ENCODE data around the gene CHRNA3. TPM values are rescaled to one million over a fixed set of nuclear protein-coding genes. Genes with fewer than 3 reads are reported as not detected.

CHRNA3 gene
- total and polyA plus RNA-seq, 12 donors = 0.04 to 9.2 (median 0.54) TPM; not detected in 4

- Histone ChIP-seq H3K4me1 (no peaks in the 10 kb centered on the region), H3K9me3 (no peaks in the 10 kb centered on the region), H3K27me3 (peaks cover 0 to 8% (median 0%) of the 10 kb centered on the region in 7 donors), H3K27ac (no peak overlapping the region), H3K36me3 (no peaks in the 10 kb centered on the region), H3K4me3 (no peak overlapping the region)
- WGBS, 2 donors = 85 to 96% methylated on average over 2 of the region's 2 CpGs
- intact Hi-C loops (cut with DNase I) = no loop called here
- TF ChIP-seq CTCF (IDR thresholded peaks at IDR 0.05) = no peak
- no peak for ATAC-seq
- DNase-seq = no peak
Observed at GRCh38 chr15:78604420-78604819, 16.4 kb downstream of the CHRNA3 start.

- H3K27me3 ChIP-seq = peaks cover 0 to 8% (median 0%) of the 10 kb centered on the region in 7 donors
- intact Hi-C loops (cut with DNase I) = no loop called here
- no peak for ATAC-seq
Observed at GRCh38 chr15:78603467-78603866, 17.3 kb downstream of the CHRNA3 start.

GRCh38 chr15:78599189-78599588, 21.6 kb downstream of the CHRNA3 start:
- Histone ChIP-seq H3K4me1 (no peaks in the 10 kb centered on the region), H3K9me3 (no peaks in the 10 kb centered on the region), H3K27ac (no peak overlapping the region), H3K36me3 (no peaks in the 10 kb centered on the region), H3K27me3 (peaks cover 0 to 8% (median 0%) of the 10 kb centered on the region in 7 donors), H3K4me3 (no peak overlapping the region)
- ATAC-seq = no peak
- intact Hi-C loops (cut with DNase I) = no loop called here
- no peak for DNase-seq
- no peak for TF ChIP-seq CTCF (IDR thresholded peaks at IDR 0.05)

More at GRCh38 chr15:78603467-78603866, 17.3 kb downstream of the CHRNA3 start:
- DNase-seq = no peak
- WGBS, 2 donors = 79 to 81% methylated on average over 3 of the region's 3 CpGs
- H3K27ac ChIP-seq = no peak overlapping the region
- no peak overlapping the region for H3K4me3 ChIP-seq
- no peaks in the 10 kb centered on the region for H3K9me3 ChIP-seq
- no peaks in the 10 kb centered on the region for H3K36me3 ChIP-seq
- no peaks in the 10 kb centered on the region for H3K4me1 ChIP-seq
- no peak for TF ChIP-seq CTCF (IDR thresholded peaks at IDR 0.05)

- ATAC-seq (no peak), DNase-seq (no peak)
- no peaks in the 10 kb centered on the region for H3K36me3 ChIP-seq
Observed at GRCh38 chr15:78598348-78598747, 22.4 kb downstream of the CHRNA3 start.

More at GRCh38 chr15:78598348-78598747, 22.4 kb downstream of the CHRNA3 start:
- Histone ChIP-seq H3K4me1 (no peaks in the 10 kb centered on the region), H3K4me3 (no peak overlapping the region), H3K27me3 (peaks cover 0 to 3% (median 0%) of the 10 kb centered on the region in 7 donors), H3K27ac (no peak overlapping the region), H3K9me3 (no peaks in the 10 kb centered on the region)
- intact Hi-C loops (cut with DNase I) = no loop called here
- 83 to 92% methylated on average over 3 of the region's 3 CpGs for WGBS, 2 donors
- TF ChIP-seq CTCF (IDR thresholded peaks at IDR 0.05) = no peak

Data from heart right ventricle (tissue), 16 donors.